Neural progenitor cell (in vitro differentiated cells): ENCODE measurements around the gene GRIN2D. TPM values are rescaled to one million over a fixed set of nuclear protein-coding genes. Genes with fewer than 3 reads are reported as not detected.

Source experiments
- DNase-seq: peaks from one replicate; pipeline ENCODE4 v3.0.0-alpha.2; 2016; ENCODE audit warnings: low spot score
- H2AFZ ChIP-seq: fragments of 200-600 bp; sonication (generic); replicated peaks from 2 replicates; pipeline ENCODE4 v1.6.1; 2016; ENCODE audit warnings: antibody characterized with exemption
- H3F3A ChIP-seq: fragments of 200-600 bp; sonication (generic); 2 replicates; pipeline ENCODE4 v1.6.1; 2016; ENCODE audit warnings: antibody characterized with exemption, low read depth
- H3K27ac ChIP-seq: fragments of 200-600 bp; sonication (generic); 2 replicates; pipeline ENCODE4 v1.5.1; 2016; ENCODE audit warnings: mild to moderate bottlenecking
- H3K27me3 ChIP-seq: fragments of 200-600 bp; sonication (generic); 2 replicates; pipeline ENCODE4 v1.6.1; 2016; ENCODE audit warnings: mild to moderate bottlenecking, moderate library complexity
- H3K36me3 ChIP-seq: fragments of 200-600 bp; sonication (generic); 2 replicates; pipeline ENCODE4 v1.5.1; 2016
- H3K4me1 ChIP-seq: fragments of 200-600 bp; sonication (generic); 2 replicates; pipeline ENCODE4 v1.6.1; 2016; ENCODE audit warnings: mixed run types
- H3K4me2 ChIP-seq: fragments of 200-600 bp; sonication (generic); 2 replicates; pipeline ENCODE4 v1.6.1; 2016
- H3K4me3 ChIP-seq: fragments of 200-600 bp; sonication (generic); 2 replicates; pipeline ENCODE4 v1.5.1; 2016
- H3K79me2 ChIP-seq: fragments of 200-600 bp; sonication (generic); 2 replicates; pipeline ENCODE4 v1.6.1; 2016; ENCODE audit warnings: low read depth
- H3K9ac ChIP-seq: fragments of 200-600 bp; sonication (generic); 2 replicates; pipeline ENCODE4 v1.6.1; 2016
- H3K9me3 ChIP-seq: fragments of 200-600 bp; sonication (generic); 2 replicates; pipeline ENCODE4 v1.5.1; 2016; ENCODE audit warnings: low read depth
- H4K20me1 ChIP-seq: fragments of 200-600 bp; sonication (generic); 2 replicates; pipeline ENCODE4 v1.6.1; 2016; ENCODE audit warnings: low read depth
- H3K27ac Mint-ChIP-seq: 3 replicates; pipeline ENCODE4 v1.8.0; 2021; ENCODE audit warnings: mixed read lengths
- H3K27me3 Mint-ChIP-seq: 2 replicates; pipeline ENCODE4 v1.8.0; 2022; ENCODE audit warnings: low read depth, mild to moderate bottlenecking, inconsistent platforms, moderate library complexity, mixed read lengths; ENCODE audit not compliant: insufficient read depth
- H3K36me3 Mint-ChIP-seq: 3 replicates; pipeline ENCODE4 v1.8.0; 2021; ENCODE audit warnings: mixed read lengths
- H3K4me1 Mint-ChIP-seq: 3 replicates; pipeline ENCODE4 v1.8.0; 2021; ENCODE audit warnings: mixed read lengths
- H3K4me3 Mint-ChIP-seq: 3 replicates; pipeline ENCODE4 v1.8.0; 2021; ENCODE audit warnings: mild to moderate bottlenecking, moderate library complexity, mixed read lengths
- H3K9me3 Mint-ChIP-seq: 3 replicates; pipeline ENCODE4 v1.8.0; 2020; ENCODE audit warnings: mixed read lengths
- CTCF ChIP-seq: fragments of 200-600 bp; sonication (generic); IDR thresholded peaks from 2 replicates; pipeline ENCODE4 v1.5.1; 2017; ENCODE audit warnings: antibody characterized with exemption, mild to moderate bottlenecking
- EZH2 ChIP-seq: fragments of 200-600 bp; sonication (generic); IDR thresholded peaks from 2 replicates; pipeline ENCODE4 v1.6.1; 2017; ENCODE audit warnings: antibody characterized with exemption, mild to moderate bottlenecking, moderate library complexity
- EZH2phosphoT487 ChIP-seq: fragments of 200-600 bp; sonication (generic); IDR thresholded peaks from 2 replicates; pipeline ENCODE4 v1.6.1; 2017; ENCODE audit warnings: antibody characterized with exemption
- total RNA-seq: library from RNA; depleted of rRNA; stranded (reverse); fragments of >200 nt; gene quantifications from 2 replicates; pipeline ENCODE4 v1.2.3, GENCODE V29; 2015; ENCODE audit warnings: low replicate concordance

The GRIN2D gene
- total RNA-seq, 1 donor from 2014 or later, result 0.45 TPM

- Histone ChIP-seq H3K9ac (no peak overlapping the region), H3K79me2 (no peaks in the 10 kb centered on the region), H3K36me3 (no peaks in the 10 kb centered on the region), H4K20me1 (no peaks in the 10 kb centered on the region), H3K4me2 (no peak overlapping the region), H3K9me3 (no peaks in the 10 kb centered on the region), H3K4me3 (no peak overlapping the region), H3K4me1 (no peaks in the 10 kb centered on the region), H3F3A (peaks cover 12% of the 10 kb centered on the region), H2AFZ (no peak overlapping the region), H3K27me3 (no peaks in the 10 kb centered on the region), H3K27ac (no peak overlapping the region)
- Mint-ChIP-seq H3K27ac (no peak overlapping the region), H3K9me3 (no peaks in the 10 kb centered on the region), H3K27me3 (peaks cover 3% of the 10 kb centered on the region), H3K4me1 (peaks cover 7% of the 10 kb centered on the region), H3K36me3 (peaks cover 14% of the 10 kb centered on the region), H3K4me3 (no peak overlapping the region)
- DNase-seq, result no peak
- no peak for TF ChIP-seq CTCF
- no peak for TF ChIP-seq EZH2
- TF ChIP-seq EZH2phosphoT487, result no peak
These were observed 14.4 kb upstream of the GRIN2D start for GRCh38 chr19:48379058-48379457.

- Histone ChIP-seq H3K27me3 (no peaks in the 10 kb centered on the region), H3K4me3 (no peak overlapping the region), H3K4me1 (no peaks in the 10 kb centered on the region), H3K36me3 (no peaks in the 10 kb centered on the region), H3F3A (peaks cover 12% of the 10 kb centered on the region), H3K79me2 (no peaks in the 10 kb centered on the region), H3K4me2 (no peak overlapping the region), H4K20me1 (peaks cover 7% of the 10 kb centered on the region), H3K27ac (no peak overlapping the region), H3K9me3 (no peaks in the 10 kb centered on the region), H3K9ac (peak overlapping the region; percentile 6), H2AFZ (no peak overlapping the region)
- peak overlapping the region; percentile 8 for H3K27ac Mint-ChIP-seq
- TF ChIP-seq EZH2, result no peak
- no peak for TF ChIP-seq CTCF
- no peak for TF ChIP-seq EZH2phosphoT487
- no peaks in the 10 kb centered on the region for H3K4me1 Mint-ChIP-seq
- no peak overlapping the region for H3K4me3 Mint-ChIP-seq
- H3K36me3 Mint-ChIP-seq, result peaks cover 22% of the 10 kb centered on the region
- no peaks in the 10 kb centered on the region for H3K9me3 Mint-ChIP-seq
- no peak for DNase-seq
- peaks cover 3% of the 10 kb centered on the region for H3K27me3 Mint-ChIP-seq
These were observed 12.1 kb upstream of the GRIN2D start for GRCh38 chr19:48381178-48381950.

DNA sequence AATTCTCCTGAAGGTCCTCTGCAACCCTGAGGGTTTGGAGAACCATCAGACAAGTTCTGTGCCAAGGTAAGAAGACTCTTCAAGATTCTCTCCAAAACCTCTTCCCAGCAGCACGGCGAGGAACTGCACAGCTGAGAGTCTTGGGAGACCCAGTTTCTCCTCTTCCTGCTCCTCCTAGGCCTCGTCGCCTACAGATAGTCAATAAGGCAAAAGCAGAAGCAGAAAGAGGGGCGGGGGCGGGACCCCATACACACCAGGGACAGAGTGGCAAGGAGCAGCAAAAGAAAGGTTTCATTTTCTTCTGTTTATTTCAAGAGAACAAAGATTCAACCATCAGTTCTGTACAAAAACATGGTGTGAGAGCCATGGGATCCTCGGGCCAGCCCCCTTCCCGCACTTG, 11.2 kb upstream of the GRIN2D start:
- Histone ChIP-seq H4K20me1 (peaks cover 10% of the 10 kb centered on the region), H3K9ac (no peak overlapping the region), H3K36me3 (no peaks in the 10 kb centered on the region), H3K27me3 (no peaks in the 10 kb centered on the region), H3F3A (peaks cover 12% of the 10 kb centered on the region), H2AFZ (no peak overlapping the region), H3K4me1 (no peaks in the 10 kb centered on the region), H3K4me2 (no peak overlapping the region), H3K79me2 (no peaks in the 10 kb centered on the region), H3K4me3 (no peak overlapping the region), H3K27ac (no peak overlapping the region), H3K9me3 (no peaks in the 10 kb centered on the region)
- Mint-ChIP-seq H3K27ac (no peak overlapping the region), H3K4me3 (no peak overlapping the region), H3K4me1 (no peaks in the 10 kb centered on the region), H3K9me3 (no peaks in the 10 kb centered on the region), H3K36me3 (peaks cover 22% of the 10 kb centered on the region), H3K27me3 (no peaks in the 10 kb centered on the region)
- no peak for TF ChIP-seq EZH2phosphoT487
- TF ChIP-seq CTCF, result no peak
- no peak for TF ChIP-seq EZH2
- no peak for DNase-seq
